ENCODE data around the gene HOMER1.
A peak's percentile ranks its signal among the peaks of the same experiment; 100 is the strongest.
"Not testable (repeated sequence)": the region's sequence is repeated elsewhere in the genome, so short reads cannot be mapped to it uniquely, and the experiment has no call there.

Gene HOMER1

DNA sequence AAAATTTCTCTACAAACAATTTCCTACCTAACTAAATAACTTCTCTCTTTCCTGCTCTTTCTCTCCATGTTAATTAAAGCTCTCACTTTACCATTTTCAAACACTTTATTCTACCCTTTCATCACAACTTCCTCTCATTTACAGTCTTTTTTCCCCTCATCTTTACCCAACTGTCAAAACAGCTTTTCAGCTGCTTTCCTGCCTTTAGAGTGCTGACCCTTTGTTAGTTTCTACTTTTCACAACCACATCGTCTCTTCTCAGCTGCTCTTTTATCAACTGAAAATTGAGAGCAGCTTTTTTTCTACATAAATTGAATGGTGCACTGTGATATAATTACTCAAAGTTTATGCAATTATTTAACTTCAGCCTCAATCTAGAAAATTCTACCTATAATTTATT, 3.1 kb upstream of the HOMER1 start:
- no peak for DNase-seq (ENCODE audit: low read depth)

DNA sequence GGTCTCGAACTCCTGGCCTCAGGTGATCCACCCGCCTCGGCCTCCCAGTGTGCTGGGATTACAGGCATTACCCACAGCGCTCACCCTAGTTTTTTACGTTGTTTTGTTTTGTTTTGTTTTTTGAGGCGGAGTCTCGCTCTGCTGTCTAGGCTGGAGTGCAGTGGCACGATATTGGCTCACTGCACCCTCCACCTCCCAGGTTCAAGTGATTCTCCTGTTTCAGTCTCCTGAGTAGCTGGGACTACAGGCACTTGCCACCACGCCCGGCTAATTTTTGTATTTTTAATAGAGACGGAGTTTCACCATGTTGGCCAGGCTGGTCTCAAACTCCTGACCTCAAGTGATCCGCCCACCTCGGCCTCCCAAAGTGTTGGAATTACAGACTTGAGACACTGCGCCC, 2.4 kb upstream of the HOMER1 start:
- DNase-seq (ENCODE audit: low read depth), result not testable (repeated sequence)

DNA sequence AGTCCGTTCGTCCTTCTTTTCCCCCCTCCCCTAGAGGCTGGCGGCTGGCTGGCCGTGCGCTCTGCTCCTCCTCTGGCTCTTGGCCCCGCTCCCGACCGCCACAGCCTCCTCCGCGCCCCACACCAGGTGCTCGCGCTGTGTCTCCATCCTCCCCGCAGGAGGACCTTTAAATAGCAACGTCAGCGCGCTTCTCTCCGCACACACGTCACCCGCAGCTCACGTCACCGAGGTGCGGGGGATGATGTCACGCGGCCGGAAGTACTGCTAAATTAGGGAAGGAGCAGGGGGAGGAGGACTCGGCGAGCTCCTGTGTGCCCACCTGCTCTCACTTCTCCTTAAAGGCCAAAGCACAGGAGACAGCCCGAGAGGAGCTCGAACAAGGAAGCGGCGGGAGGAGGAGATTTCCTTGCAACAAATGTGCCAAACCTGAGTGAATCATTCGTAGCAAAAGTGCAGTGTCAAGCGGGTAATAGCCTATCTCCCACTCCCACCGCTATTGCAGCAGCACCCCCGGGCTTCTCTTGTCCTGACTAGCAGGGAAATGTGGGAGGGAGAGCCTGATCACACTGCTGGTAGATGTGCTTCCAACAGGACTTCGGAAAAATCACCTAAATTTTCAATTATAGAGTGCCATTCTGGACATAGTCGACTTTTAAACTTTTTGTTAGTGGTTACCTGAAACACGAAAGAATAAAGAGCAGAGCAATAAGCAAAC, 614 bp upstream of the HOMER1 start:
- peak; percentile 83 for DNase-seq (ENCODE audit: low read depth)

DNA sequence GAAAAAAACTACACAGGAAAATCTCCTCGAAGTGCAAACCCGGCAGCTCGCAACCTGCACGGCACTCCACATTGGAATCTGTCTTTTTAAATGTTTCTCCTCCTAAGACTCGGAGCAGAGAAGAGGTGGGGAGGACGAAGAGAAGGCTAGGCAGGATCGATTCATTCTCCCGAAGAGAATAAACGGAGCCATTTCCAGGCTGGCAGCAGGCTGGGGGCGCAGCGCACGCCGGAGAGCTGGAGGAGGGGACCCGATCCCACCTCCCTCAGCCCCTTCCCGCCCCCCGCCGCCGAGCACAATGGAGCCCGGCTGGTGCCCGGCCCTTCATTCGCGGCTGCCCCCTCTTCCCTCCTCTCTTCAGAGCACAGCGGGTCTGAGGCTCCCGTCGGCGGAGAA, 628 bp downstream of the HOMER1 start:
- DNase-seq (ENCODE audit: low read depth), result no peak

DNA sequence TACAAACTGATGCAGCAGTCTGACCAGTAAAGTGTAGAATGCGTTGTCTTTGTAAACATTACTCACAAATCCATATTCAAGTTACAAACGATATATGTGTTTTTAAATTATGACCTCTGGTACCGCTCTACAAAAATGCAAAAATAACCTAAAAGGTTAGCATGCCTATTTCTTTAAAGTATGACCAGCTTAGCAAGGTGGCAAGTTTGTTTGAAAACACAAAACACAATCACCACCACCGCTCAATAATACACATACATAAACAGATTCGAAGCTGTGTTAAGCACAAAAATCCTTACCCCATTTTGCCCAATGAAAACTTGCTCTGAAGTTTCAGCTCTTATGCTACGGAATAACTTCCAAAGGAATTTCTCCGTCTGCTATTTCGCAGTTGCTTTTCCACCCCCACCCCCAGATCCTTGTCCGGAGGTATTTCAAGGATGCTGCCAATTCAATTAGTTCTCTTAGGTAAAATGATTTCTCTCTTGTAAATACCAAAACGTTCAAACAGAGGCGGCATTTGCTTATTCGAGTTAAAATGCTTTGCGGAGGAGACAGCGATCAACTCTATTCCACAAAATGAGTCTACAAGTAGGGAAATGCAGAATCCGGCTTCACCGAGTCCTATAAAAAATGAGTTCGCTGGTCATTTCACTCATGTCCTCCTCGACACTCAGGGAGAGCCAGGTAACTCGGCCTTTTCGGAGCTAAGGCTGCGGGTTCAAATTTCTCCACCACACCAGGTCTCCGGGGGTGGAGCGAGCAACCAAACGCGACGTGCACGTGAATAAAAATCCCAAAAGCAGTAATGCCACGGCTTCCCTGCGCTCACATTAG, 1.2 kb downstream of the HOMER1 start:
- no peak for DNase-seq (ENCODE audit: low read depth)

DNA sequence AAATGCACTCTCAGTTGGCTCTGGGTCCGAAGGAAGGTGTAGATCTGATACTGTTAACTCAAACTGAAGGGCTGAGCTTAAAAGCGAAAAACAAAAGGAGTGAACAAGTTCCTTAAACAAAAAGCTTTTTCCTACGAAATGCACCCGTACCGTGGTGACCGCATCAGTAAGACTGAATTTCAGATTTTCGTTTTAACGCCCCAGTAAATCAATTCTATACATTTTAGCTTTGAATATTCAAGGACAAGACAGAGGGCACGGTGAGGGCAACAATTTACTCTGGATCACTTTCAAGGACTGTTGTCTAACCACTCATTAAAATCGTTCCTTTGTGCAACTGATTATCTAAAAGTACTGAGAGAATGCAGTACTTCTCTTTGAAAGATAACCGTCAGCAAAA, 1.9 kb downstream of the HOMER1 start:
- no peak for DNase-seq (ENCODE audit: low read depth)

DNA sequence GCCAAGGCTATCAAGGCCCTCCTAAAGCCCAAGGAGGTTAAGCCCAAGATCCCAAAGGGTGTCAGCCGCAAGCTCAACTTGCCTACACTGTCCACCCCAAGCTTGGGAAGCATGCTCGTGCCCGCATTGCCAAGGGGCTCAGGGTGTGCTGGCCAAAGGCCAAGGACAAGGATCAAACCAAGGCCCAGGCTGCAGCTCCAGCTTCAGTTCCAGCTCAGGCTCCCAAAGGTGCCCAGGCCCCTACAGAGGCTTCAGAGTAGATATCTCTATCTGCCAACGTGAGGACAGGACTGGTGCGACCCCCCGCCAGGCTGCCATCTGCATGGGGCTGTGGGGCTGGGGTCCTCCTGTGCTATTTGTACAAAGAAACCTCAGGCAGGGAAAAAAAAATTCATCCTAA, 3.3 kb downstream of the HOMER1 start:
- no peak for DNase-seq (ENCODE audit: low read depth)

DNA sequence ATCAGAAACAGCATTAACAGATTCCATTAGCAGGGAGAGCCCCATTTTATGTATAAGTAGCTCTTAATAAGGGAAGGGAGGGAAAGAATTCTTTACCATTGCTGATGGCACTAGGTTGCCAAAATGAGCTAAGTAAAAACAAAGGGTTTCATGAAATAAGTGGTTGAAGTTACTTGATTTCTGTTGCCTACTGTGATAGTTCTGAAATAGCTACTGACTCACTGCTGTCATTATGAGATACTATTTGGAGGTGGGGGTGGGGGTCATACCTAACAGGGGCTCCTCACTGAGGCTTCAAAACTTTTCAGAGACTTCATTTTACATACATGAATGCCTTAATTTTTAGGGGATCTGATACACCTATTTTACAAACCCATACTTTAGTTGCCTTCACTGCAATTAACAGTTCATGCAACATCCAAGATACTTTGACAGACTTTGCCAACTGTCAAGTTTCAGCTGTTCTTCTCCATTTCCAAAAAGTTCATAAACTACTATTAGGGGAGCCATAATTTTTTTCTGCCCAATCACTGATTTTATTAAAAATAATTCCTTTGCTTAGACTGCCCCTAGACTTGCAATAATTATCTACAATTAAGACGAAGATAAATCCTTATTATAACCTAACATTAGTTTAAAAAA, 4.6 kb downstream of the HOMER1 start:
- DNase-seq (ENCODE audit: low read depth), result no peak

DNA sequence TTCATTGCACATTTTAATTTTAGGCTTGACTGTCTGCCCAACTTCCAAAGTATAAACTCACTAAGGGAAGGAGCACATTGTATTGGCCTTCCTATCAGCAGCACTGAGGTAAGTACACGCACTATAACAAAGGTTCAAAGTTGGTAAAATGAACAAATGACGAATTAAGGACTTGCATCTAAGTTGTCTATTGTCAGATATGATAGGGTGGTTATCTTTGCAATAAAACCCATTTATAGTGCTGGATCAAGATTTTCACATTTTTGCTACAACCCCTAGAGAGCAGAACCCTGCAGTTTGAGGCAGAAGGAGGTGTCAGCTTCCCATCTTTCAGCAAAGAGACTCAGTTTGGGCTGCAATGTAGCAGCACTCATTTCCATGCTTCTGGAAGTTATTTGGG, 5.1 kb downstream of the HOMER1 start:
- DNase-seq (ENCODE audit: low read depth), result no peak

DNA sequence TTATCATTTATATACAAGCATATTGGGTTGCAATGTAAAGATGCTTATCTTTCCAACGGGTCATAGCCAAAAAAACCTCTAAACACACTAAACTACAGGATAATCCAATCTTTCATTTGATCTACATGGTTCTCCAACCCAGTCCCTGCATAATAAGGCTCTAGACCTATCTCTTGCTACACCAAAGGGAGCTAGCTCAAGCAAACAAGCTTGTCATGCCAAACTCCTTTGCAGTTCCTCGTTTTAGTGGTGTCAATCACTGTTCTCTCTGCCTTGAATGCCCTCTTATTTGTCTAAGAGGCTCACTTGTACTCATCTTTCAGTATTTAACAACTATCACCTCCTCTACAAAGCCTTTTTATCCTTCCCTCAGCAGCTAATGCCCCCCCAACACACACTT, 5.6 kb downstream of the HOMER1 start:
- no peak for DNase-seq (ENCODE audit: low read depth)

DNA sequence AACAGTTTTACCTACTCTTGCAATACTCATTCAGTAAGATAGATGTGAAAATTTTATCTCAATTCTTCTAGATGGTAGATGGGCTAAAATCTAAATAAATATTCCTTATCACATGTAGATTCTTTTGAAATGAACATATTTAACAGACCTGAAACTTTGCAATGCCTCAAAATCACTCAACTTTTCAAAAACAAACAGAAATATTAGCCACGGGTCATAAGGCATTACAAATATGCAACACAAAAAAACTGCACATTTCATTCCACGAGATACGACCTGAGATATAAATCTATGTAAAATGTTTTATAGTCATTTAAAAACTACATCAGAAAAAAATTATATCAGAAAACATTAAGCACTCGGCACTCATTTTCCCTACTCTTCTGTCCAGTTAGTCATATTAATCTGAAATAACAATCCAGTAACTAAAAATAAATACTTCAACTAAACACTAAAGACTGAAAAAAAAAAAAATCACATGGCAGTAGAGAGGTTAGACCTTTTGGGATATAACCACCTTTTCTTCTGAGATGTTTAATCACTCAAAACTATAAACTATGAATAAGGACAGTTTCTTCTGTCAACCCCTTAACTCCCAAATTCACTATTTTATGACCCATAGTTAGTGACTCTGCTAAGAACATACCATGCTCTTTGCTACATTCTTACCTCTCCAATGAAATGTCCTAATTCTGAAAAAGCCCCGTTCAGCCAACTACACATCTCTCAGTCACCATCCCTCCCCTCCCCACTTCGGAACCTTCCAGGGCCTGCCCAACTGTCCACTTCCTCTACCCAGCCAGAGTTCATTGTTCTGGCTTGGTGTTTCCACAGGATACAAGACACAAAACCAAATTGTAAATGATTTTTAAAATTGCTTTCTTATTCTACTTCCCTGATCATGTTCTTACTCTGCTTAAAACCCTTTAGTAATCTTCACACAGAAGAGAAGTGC, 6.4 kb downstream of the HOMER1 start:
- DNase-seq (ENCODE audit: low read depth), result no peak

DNA sequence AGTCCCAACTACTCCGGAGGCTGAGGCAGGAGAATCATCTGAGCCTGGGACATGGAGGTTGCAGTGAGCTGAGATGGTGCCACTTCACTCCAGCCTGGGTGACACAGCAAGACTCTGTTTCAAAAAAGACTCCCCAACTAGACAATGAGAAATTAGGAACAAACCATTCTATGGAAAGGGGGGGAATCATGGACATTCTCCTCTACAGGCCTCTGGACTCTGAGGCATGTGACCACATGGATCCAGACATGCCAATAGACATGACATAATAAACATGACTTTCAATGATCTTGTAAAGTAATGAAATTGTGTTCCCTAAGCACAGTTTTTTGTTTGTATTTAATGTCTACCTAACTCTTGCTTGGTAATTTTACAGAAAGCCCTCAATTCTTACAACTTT, 8.8 kb downstream of the HOMER1 start:
- DNase-seq (ENCODE audit: low read depth), result no peak

DNA sequence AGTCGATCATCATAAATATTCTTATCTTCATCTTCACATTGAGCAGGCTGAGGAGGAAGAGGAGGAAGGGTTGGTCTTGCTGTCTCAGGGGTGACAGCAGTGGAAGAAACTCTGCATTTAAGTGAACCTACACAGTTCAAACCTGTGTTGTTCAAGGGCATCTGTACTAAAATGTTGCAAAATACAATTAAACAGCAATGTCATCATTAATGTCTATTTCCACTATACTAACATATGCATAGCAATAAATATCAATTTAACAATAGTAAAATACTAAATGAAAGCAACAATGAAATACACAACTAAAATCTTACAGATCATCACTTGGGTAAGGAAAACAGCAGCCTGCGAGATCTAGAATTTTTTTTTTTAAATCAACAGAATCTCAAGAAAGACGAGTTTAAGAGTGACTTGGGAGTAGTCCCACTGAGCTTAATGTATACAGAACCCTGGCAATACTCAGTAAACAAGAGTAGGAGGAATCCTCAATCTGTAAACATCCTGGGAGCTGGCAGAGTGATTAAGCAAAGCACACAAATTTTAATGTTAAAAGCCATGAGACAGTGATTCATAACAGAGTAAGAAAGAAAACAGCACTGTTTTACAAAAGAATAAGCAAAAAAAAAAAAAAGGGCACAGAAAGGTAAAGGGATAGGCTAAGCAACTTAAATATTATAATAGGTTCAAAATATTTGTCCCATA, 10.0 kb downstream of the HOMER1 start:
- no peak for DNase-seq (ENCODE audit: low read depth)

DNA sequence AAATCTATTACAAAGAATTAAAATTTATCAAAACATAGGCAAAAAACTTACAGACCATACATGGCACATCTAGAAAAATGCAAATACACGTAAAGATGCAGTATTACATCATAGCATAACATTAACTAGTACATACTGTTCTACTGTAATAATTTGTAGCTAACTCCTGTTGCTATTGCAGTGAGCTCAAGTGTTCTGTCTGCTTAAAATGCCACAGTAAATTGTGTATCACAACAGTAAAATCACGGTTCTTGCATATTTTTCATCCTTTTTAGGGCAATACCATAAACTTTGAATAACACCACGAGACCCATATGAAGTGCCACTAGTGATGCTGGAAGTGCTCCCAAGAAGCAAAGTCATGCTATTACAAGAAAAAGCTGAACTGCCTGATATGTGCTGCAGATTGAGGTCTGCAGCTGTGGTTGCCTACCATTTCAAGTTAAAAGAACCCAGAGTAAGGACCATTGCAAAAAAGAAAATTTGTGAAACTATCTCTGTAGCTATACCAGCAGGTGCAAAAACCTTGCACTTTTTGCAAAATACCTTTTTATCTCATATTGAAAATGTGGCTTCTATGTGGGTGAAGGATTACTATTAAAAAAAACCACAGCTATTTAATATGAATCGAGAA, 14.2 kb downstream of the HOMER1 start:
- no peak for DNase-seq (ENCODE audit: low read depth)

DNA sequence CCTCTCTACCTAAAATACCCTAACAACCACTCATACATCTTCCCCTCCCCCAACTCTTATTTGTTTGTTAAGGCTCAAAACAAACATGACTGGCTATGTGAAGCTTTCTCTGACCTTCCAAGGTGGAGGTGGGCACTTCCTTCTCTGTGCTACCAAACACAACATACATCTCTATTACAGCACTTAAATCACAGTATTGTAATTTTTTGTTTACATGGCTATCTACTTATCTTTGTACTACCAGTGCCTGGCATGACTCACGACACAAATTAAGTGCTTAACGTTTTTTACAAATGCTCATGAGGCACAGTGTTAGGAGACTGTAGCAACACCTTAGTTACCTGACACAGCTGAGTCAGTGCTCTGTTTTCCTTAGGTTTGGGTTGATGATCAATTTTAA, 18.6 kb downstream of the HOMER1 start:
- DNase-seq (ENCODE audit: low read depth), result no peak

DNA sequence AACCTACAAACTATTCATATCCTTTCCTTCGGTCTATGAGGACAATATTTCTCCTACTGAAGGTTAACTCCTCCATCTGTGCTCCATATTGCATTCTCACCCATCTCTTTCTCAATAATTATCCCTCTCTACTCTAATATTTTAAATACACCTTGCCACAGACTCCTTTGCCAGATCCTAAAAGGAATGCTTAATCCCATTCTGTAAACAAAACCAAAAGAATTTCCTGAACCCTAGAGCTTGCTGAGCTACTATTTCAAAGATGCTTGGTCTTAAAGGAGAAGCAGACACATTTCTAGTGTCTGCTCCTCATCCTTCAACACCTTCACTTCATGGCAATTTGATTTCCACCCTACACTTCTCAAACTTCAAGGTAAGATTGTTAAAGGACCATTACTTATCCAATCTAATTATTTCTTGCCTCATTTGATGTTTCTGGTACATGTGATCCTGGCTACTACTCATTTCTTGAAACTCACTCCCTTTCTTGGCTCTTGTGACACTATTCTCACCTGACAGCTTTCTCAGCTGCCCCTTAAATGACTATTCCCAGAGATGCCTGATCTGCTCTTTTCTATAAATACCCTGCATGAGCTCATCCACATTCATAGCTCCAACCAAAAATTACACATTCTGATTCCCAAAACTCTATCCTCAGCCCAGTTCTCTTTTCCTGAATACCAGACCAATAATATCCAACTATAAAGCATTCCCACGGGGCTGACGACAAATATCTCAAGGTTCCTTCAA, 20.2 kb downstream of the HOMER1 start:
- DNase-seq (ENCODE audit: low read depth), result no peak

DNA sequence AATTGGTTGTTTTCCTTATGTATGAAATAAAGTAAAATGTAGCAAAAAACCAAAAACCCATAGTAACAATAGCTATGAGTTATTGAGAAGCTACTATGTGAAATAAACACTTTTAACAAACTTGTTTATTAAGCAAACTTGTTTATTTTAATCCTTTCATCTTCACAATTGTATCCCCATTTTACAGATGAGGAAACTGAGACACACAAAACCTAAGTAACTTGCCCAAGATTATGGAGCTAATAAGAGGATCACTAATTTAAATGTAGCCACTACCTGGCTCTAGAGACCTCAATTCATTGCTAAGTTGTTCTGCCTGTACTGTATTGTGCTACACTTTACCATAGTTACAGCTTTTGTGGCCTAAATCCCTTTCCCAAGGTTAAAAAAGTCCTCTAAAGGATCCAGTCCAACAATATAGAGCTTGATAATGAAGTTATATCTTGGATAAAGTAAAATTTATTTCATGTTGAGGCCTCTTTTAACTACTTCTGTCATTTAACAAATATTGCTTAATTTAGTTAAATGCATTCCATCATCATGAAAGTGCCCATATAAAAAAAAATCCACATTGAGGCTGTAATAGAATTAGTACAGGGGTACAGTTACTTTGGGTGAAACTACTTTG, 22.1 kb downstream of the HOMER1 start:
- no peak for DNase-seq (ENCODE audit: low read depth)

DNA sequence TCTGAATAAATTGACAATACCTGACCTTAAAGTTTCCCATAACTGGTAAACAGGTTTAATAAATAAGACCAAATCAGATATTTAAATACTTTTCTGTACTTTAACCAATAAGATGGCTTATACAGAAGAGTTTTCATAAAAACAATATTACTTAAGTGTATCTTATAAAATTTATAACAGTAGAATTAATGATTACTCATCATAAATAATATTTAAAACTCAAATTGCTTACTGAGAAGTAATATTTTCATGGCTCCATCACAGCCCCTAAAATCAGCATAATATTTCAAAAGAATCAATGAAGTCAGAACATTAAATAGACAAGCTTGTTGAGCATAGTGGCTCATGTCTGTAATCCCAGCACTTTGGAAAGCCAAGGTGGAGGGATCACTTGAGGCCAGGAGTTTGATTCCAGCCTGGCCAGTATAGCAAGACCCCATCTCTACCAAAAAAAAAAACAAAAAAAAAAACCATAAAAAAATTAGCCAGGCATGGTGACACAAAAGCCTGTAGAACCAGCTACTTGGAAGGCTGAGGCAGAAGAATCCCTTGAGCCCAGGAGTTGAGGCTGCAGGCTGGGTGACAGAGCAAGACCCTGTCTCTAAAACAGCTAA, 23.5 kb downstream of the HOMER1 start:
- DNase-seq (ENCODE audit: low read depth), result no peak

DNA sequence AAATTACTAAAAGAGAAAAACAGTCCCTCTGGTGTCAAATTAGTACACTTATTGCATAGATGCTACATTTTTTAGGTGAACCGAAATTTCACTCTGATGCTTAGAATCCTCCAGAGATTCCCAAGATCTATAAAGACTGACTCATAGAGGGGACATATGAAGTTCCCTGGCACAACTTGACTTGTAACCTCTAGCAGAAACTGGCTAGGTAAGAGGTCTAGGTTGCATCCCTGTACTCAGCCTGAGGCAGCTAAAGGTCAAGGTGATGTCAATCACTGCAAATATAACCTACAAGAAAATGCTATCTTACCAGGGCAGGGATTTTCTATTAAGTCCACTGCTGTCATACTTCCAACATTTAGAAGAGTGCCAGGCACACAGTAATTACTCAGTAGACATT, 24.2 kb downstream of the HOMER1 start:
- DNase-seq (ENCODE audit: low read depth), result no peak

All from stimulated activated CD8-positive, alpha-beta memory T cell treated with anti-CD3 and anti-CD28 coated beads, Interleukin-12 subunit alpha, Interleukin-12 subunit beta, amount 100 ng/mL, for 1 hour (primary cell).